ENCODE results near the gene STX8. TPM values are rescaled to one million over a fixed set of nuclear protein-coding genes. Genes with fewer than 3 reads are reported as not detected.

STX8 gene
- total RNA-seq, 1 experiment from 2014 or later = 103 TPM

- Histone ChIP-seq H3K36me3 (no peaks in the 10 kb centered on the region; the same call in 1 of the 2 replicates), H3K9me3 (no peaks in the 10 kb centered on the region; the same call in 1 of the 2 replicates)
- DNase-seq = no peak
Measured at GRCh38 chr17:9232155-9232475, 343.5 kb downstream of the STX8 start.

GRCh38 chr17:9231449-9232154, 344.0 kb downstream of the STX8 start:
- H3K27me3 ChIP-seq = no peaks in the 10 kb centered on the region
- H3K4me3 ChIP-seq = no peak overlapping the region
- no peaks in the 10 kb centered on the region; the same call in 1 of the 2 replicates for H3K36me3 ChIP-seq
- no peak for DNase-seq
- H3K9me3 ChIP-seq = no peaks in the 10 kb centered on the region; the same call in 1 of the 2 replicates

More at GRCh38 chr17:9232155-9232475, 343.5 kb downstream of the STX8 start:
- H3K27me3 ChIP-seq = no peaks in the 10 kb centered on the region
- H3K4me3 ChIP-seq = no peak overlapping the region

GRCh38 chr17:9230861-9231260, 344.8 kb downstream of the STX8 start:
- Histone ChIP-seq H3K9me3 (no peaks in the 10 kb centered on the region; the same call in 1 of the 2 replicates), H3K36me3 (no peaks in the 10 kb centered on the region; the same call in 1 of the 2 replicates), H3K27me3 (no peaks in the 10 kb centered on the region), H3K4me3 (no peak overlapping the region)
- no peak for DNase-seq

- DNase-seq = peak; percentile 54
- no peak overlapping the region for H3K4me3 ChIP-seq
- no peaks in the 10 kb centered on the region for H3K27me3 ChIP-seq
- H3K9me3 ChIP-seq = no peaks in the 10 kb centered on the region; the same call in 1 of the 2 replicates
- no peaks in the 10 kb centered on the region; the same call in 1 of the 2 replicates for H3K36me3 ChIP-seq
Measured at GRCh38 chr17:9230346-9230745, 345.3 kb downstream of the STX8 start.

GRCh38 chr17:9229826-9230201, 345.8 kb downstream of the STX8 start:
- H3K4me3 ChIP-seq = no peak overlapping the region
- H3K27me3 ChIP-seq = no peaks in the 10 kb centered on the region
- no peak for DNase-seq
- H3K36me3 ChIP-seq = no peaks in the 10 kb centered on the region; the same call in 1 of the 2 replicates
- no peaks in the 10 kb centered on the region for H3K9me3 ChIP-seq

GRCh38 chr17:9229160-9229825, 346.3 kb downstream of the STX8 start:
- H3K9me3 ChIP-seq = no peaks in the 10 kb centered on the region
- no peaks in the 10 kb centered on the region for H3K27me3 ChIP-seq
- H3K4me3 ChIP-seq = no peak overlapping the region
- no peaks in the 10 kb centered on the region; the same call in 1 of the 2 replicates for H3K36me3 ChIP-seq
- no peak for DNase-seq

- no peak overlapping the region for H3K4me3 ChIP-seq
- peak; percentile 69 for DNase-seq
Measured at GRCh38 chr17:9228408-9229159, 347.0 kb downstream of the STX8 start.

GRCh38 chr17:9227819-9228407, 347.7 kb downstream of the STX8 start:
- no peak overlapping the region for H3K4me3 ChIP-seq
- no peaks in the 10 kb centered on the region for H3K9me3 ChIP-seq
- no peaks in the 10 kb centered on the region; the same call in 1 of the 2 replicates for H3K36me3 ChIP-seq
- no peak for DNase-seq
- no peaks in the 10 kb centered on the region for H3K27me3 ChIP-seq

More at GRCh38 chr17:9228408-9229159, 347.0 kb downstream of the STX8 start:
- Histone ChIP-seq H3K9me3 (no peaks in the 10 kb centered on the region), H3K36me3 (no peaks in the 10 kb centered on the region; the same call in 1 of the 2 replicates), H3K27me3 (no peaks in the 10 kb centered on the region)

- no peak for DNase-seq
- Histone ChIP-seq H3K4me3 (no peak overlapping the region), H3K27me3 (no peaks in the 10 kb centered on the region), H3K9me3 (no peaks in the 10 kb centered on the region), H3K36me3 (no peaks in the 10 kb centered on the region; the same call in 1 of the 2 replicates)
Measured at GRCh38 chr17:9226794-9227135, 348.9 kb downstream of the STX8 start.

- H3K36me3 ChIP-seq = no peaks in the 10 kb centered on the region; the same call in 1 of the 2 replicates
- DNase-seq = no peak
- H3K4me3 ChIP-seq = no peak overlapping the region
- no peaks in the 10 kb centered on the region for H3K9me3 ChIP-seq
- no peaks in the 10 kb centered on the region for H3K27me3 ChIP-seq
Measured at GRCh38 chr17:9226130-9226793, 349.4 kb downstream of the STX8 start.

- Histone ChIP-seq H3K9me3 (no peaks in the 10 kb centered on the region), H3K4me3 (no peak overlapping the region), H3K36me3 (no peaks in the 10 kb centered on the region; the same call in 1 of the 2 replicates), H3K27me3 (no peaks in the 10 kb centered on the region)
- DNase-seq = no peak
Measured at GRCh38 chr17:9225305-9226101, 350.1 kb downstream of the STX8 start.

GRCh38 chr17:9224485-9224884, 351.1 kb downstream of the STX8 start:
- Histone ChIP-seq H3K36me3 (no peaks in the 10 kb centered on the region; the same call in 1 of the 2 replicates), H3K9me3 (no peaks in the 10 kb centered on the region), H3K27me3 (no peaks in the 10 kb centered on the region), H3K4me3 (no peak overlapping the region)
- no peak for DNase-seq

GRCh38 chr17:9223531-9223930, 352.1 kb downstream of the STX8 start:
- H3K27me3 ChIP-seq = no peaks in the 10 kb centered on the region
- no peaks in the 10 kb centered on the region; the same call in 1 of the 2 replicates for H3K36me3 ChIP-seq
- no peaks in the 10 kb centered on the region for H3K9me3 ChIP-seq
- DNase-seq = no peak
- H3K4me3 ChIP-seq = no peak overlapping the region

- DNase-seq = no peak
- no peaks in the 10 kb centered on the region for H3K27me3 ChIP-seq
- no peaks in the 10 kb centered on the region for H3K36me3 ChIP-seq
- no peak overlapping the region for H3K4me3 ChIP-seq
- no peaks in the 10 kb centered on the region for H3K9me3 ChIP-seq
Measured at GRCh38 chr17:9221922-9222180, 353.8 kb downstream of the STX8 start.

GRCh38 chr17:9221147-9221921, 354.3 kb downstream of the STX8 start:
- Histone ChIP-seq H3K36me3 (no peaks in the 10 kb centered on the region), H3K4me3 (no peak overlapping the region), H3K27me3 (no peaks in the 10 kb centered on the region), H3K9me3 (0 out of 2 replicates have a peak, but pooled peaks cover 3% of the 10 kb centered on the region)
- DNase-seq = no peak
